ENCODE measurements around the gene CACNG1.
"Not testable (repeated sequence)": the region's sequence is repeated elsewhere in the genome, so short reads cannot be mapped to it uniquely, and the experiment has no call there.

The CACNG1 gene

GRCh38 chr17:67026341-67026740, 18.0 kb upstream of the CACNG1 start:
- no peak for DNase-seq

DNA sequence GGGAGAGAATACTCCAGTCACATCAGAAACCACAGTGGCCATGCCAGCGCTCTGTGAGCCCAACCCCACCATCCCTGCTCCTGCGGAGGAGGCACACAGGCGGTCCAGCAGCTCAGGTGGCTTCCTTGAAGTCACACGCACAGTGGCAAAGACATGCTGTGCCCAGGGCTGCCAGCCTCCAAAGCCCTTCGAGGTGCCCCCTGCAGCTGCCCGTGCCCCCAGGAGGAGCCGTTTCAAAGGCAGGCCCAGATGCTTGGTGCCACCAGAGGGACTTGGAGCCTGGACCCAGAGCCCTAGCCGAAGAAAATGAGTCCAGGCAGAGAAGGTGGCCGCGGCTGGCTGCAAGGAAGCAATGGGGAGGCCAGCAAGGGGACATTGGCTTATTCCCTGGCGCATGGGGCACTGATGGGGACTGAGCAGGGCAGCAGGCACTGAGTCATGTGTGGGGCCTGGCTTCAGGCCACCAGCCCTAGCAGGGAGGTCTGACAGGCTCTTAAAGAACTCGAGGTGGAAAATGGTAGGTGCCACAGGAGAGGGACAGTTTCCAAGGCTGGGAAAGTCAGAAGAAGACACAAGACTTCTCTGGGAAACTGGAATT, 17.2 kb upstream of the CACNG1 start:
- DNase-seq = no peak

DNA sequence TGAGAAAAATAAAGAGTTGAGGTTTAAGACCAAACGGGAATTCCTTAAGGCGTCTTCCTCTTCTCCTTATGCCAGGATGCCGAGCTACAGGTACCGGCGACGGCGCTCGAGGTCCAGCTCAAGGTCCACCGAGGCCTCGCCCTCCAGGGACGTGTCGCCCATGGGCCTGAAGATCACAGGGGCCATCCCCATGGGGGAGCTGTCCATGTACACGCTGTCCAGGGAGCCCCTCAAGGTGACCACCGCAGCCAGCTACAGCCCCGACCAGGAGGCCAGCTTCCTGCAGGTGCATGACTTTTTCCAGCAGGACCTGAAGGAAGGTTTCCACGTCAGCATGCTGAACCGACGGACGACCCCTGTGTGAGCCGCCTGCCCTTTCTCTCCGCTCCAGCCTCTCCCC, 13.7 kb upstream of the CACNG1 start:
- no peak for DNase-seq

DNA sequence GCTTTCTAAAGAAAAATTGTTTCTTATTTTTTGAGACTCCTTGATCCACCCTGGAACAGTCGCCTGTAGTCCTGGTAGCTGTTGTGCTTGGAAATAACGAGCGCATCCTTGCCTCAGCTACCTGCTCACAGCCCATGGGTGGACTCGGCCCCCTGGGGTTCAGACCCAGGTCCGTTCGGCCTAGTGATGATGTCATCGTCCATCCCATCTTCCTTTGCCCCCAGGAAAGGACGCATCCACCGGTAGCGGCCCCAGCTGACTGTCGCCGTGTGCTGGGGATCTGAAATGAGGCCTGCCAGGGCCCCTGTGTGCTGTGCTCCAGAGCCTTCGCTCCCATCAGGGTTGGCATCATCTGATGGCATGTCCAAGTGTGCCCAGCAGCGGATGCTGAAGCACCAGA, 12.0 kb upstream of the CACNG1 start:
- DNase-seq = no peak

GRCh38 chr17:67032985-67033384, 11.4 kb upstream of the CACNG1 start:
- no peak for DNase-seq

DNA sequence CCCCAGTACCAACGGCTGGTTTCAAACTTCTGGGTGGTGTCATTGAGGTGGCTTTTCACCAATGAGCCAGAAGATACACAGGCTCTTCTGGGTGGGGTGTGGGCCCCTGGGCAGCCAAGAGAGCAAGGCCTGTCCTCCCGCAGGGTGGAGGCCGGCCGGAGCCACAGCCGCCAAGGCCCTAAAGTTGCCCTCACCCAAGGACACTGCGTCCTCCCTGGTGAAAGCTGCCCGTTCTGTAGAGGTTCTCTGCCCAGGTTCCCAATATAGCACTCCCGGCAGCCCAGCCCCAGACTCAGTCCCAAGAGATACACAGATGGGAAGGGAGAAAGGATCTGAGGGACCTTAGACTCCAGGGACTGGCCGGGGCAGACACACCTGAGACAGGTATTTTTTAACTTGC, 10.7 kb upstream of the CACNG1 start:
- no peak for DNase-seq

- DNase-seq = no peak
Observed at GRCh38 chr17:67035131-67036083, 8.9 kb upstream of the CACNG1 start.

GRCh38 chr17:67038861-67039365, 5.4 kb upstream of the CACNG1 start:
- DNase-seq = no peak

DNA sequence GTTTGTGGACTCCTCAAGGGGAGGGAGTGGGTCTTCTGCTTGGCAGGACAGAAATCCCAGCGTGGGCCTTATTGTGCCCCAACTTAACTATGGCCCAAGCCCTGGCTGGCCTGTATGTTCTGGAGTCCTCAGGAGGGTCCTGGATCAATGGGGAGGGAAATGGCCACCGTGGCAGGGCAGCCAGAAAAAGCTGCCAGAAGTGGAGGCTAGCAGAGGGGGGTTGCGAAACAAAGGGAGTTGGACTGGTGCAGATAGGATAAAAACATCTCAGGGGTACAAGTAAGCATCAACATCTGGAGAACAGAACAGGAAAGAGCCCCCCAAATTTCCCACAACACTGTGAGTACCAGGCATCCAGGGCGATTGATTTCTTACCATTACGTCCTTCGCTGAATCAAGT, 3.7 kb upstream of the CACNG1 start:
- DNase-seq = no peak

GRCh38 chr17:67041119-67041518, 3.2 kb upstream of the CACNG1 start:
- DNase-seq = not testable (repeated sequence)

GRCh38 chr17:67041531-67041930, 2.8 kb upstream of the CACNG1 start:
- no peak for DNase-seq

DNA sequence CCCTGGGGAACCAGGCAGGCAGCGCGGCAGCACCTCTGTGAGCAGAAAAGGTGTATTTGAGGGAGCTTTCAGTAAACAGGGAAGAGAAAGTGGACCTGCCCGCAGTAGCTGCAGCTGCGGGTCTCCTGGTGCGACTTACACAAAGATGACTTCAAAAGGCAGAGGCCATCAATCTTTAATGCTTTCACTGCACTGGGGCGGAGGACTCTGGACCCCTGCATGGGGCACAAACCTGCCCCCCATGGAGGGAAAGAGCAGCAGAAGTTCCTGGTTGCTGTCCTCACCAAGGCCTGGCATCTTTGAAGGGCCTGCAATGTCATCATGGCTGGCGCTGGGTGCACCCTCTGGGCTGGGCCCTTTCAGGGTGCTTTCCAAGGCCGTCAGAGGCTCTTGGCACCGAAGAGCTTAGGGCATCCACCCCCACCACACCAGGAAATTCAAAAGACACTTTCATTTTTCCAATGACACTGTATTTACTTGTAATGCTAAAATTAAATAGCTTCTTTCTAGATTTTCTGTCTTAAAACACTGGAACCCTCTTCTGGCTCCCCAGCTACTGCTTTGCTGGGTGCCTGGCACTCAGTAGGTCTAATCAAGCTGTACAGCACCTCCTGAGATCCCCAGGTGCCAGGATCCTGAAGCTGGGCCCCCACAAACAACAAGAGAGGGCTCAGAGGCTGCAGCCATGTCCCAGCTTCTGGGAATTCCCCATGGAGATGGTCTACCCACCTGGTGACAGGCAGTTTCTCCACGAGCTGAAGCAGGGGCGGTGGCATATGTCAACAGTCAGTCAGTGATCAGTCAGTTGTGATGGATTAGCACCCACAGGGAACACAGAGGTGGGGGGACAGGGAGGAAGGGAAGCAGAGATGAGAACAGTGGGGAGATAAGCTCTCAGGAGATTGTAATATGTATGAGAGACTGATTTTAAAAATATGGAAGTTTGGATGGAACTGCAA, 2.1 kb upstream of the CACNG1 start:
- no peak for DNase-seq

GRCh38 chr17:67043283-67043682, 1.1 kb upstream of the CACNG1 start:
- DNase-seq = no peak

- DNase-seq = no peak
Observed at GRCh38 chr17:67044940-67045339, 586 bp downstream of the CACNG1 start.

GRCh38 chr17:67046398-67046797, 2.0 kb downstream of the CACNG1 start:
- DNase-seq = no peak

DNA sequence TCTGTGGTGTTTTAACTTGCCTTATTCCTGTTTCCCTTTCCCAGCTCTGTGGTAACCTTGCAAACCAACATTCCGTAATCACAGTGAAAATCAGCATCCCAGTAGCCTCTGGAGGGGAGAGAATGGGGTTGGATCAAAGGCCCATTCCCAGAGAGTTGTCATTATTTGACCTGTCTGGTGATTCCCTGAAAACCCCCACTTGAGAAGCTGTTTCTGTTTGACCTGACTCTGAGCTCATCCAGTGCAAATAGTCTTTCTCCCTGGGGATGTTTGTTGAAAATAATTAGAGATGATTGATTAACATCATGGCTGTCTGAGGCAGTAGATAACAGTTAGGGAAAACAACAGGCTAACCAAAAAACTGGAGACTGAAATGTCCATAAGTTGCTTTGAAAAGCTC, 3.0 kb downstream of the CACNG1 start:
- no peak for DNase-seq

DNA sequence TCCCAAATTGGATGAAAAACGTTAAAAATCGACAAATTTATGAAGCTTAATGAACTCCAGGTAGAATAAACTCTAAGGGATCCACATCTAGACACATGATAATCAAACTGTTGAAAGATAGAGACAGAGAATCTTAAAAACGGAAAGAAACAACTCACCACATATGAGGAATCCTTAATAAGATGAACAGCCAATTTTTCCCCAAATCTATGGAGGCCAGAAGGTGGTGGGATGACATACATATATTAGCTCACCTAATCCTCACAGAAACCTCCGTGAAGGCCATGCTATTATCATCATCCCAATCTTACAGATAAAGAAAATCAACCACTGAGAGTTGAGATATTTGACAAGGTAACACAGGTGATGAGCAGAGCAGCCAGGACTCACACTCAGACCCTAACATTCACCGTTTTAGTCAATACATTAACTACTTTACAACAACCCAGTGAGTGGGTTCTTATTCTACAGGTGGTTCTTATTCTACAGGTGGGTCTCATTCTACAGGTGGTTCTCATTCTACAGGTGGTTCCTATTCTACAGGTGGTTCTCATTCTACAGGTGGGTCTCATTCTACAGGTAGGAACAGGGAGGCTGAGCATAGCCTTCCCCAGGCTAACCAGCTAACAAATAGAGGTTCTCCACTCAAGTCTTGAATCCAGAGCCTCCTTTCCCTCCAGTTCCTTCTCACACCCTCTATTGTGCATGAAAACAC, 4.8 kb downstream of the CACNG1 start:
- DNase-seq = no peak

- no peak for DNase-seq
Observed at GRCh38 chr17:67050066-67050465, 5.7 kb downstream of the CACNG1 start.

DNA sequence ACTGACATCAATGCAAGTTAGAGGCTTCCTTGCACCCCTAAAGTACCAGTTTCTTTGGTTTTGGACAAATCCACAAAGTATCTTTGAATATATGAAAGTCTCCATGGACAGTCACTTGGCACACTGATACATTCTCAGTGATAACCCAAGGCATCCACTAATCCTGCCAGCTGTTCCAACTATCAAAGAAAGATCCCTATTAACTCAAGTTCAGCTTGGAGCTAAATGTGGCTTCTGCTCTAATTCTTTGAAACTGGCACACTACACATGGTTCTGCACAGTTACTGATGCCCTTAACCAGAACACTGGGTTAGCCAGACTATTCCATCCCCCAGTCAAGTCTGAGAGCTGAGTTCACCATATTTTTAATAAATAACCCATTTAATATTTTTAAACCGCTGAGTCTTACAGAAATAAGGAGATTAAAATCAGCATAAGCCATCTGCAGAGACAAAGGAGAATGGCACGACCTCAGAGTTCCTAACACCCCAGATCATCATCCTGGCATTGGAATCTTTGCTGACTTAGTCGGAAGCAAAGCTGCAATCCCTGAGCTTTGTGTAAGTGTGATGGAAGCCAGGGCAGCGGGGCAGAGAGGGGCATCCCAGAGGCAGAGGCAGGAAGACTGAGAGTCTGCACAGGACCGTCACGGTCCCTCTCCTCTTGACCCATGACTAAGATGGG, 6.3 kb downstream of the CACNG1 start:
- no peak for DNase-seq

GRCh38 chr17:67051155-67051538, 6.8 kb downstream of the CACNG1 start:
- no peak for DNase-seq

- no peak for DNase-seq
Observed at GRCh38 chr17:67051837-67052236, 7.5 kb downstream of the CACNG1 start.
